ENCODE measurements around the gene ZNF491. TPM values are rescaled to one million over a fixed set of nuclear protein-coding genes. Genes with fewer than 3 reads are reported as not detected.
"Not testable (repeated sequence)": the region's sequence is repeated elsewhere in the genome, so short reads cannot be mapped to it uniquely, and the experiment has no call there.

The ZNF491 gene
- total and polyA plus RNA-seq, 2 of the 8 experiments (the other 6 are each of a cell fraction or from before 2014, with no cell fraction given) = 0.18 to 0.78 TPM

GRCh38 chr19:11835626-11836066 is 37.3 kb downstream of the ZNF491 start:
- H3K18ac ChIP-seq (ENCODE audit: extremely low read depth, low read length); H2BK15ac ChIP-seq (ENCODE audit: low read length); H4K8ac ChIP-seq (ENCODE audit: extremely low read depth, insufficient read depth, low read length); H3K23ac ChIP-seq (ENCODE audit: insufficient read length); H2AFZ ChIP-seq (ENCODE audit: low read length); H3K4ac ChIP-seq (replicated peaks; ENCODE audit: insufficient read length, low read depth, low read length); POLR2A ChIA-PET (ENCODE audit: partially characterized antibody); H4K20me1 ChIP-seq (replicated peaks in 1 of 2; ENCODE audit: control insufficient read depth in 1 of 2, insufficient read depth in 2 of 2, low read length in 2 of 2); H3K4me1 ChIP-seq (replicated peaks in 1 of 4; ENCODE audit: control insufficient read depth in 3 of 4, insufficient read depth in 4 of 4, low read length in 3 of 4); H3K27me3 ChIP-seq (replicated peaks in 1 of 4; ENCODE audit: control insufficient read depth in 3 of 4, extremely low read depth in 1 of 4, insufficient read depth in 3 of 4, low read length in 3 of 4); H2BK12ac ChIP-seq (ENCODE audit: low read depth, low read length); H3K27ac ChIP-seq (ENCODE audit: low read depth, low read length); H3K4me2 ChIP-seq (ENCODE audit: insufficient read depth in 1 of 2, low read depth in 2 of 2, low read length in 2 of 2); H3K9ac ChIP-seq (replicated peaks in 1 of 4; ENCODE audit: extremely low read depth in 1 of 4, low read depth in 3 of 4, low read length in 3 of 4); H4K5ac ChIP-seq (ENCODE audit: insufficient read length, low read depth, low read length); H3K79me2 ChIP-seq (ENCODE audit: control insufficient read depth in 1 of 2, insufficient read depth in 2 of 2, low read length in 2 of 2); H2BK20ac ChIP-seq (ENCODE audit: low read length); FAIRE-seq; H2BK5ac ChIP-seq (ENCODE audit: low read depth, low read length); H3K14ac ChIP-seq (ENCODE audit: insufficient read length); H3K23me2 ChIP-seq (ENCODE audit: low read depth, low read length); DNase-seq (ENCODE audit: low read depth in 1 of 2, low spot score in 2 of 2); H4K91ac ChIP-seq (replicated peaks; ENCODE audit: insufficient read length, low read length); H2BK120ac ChIP-seq (replicated peaks; ENCODE audit: low read depth, low read length); H3K79me1 ChIP-seq (ENCODE audit: low read depth, low read length); H3K4me3 ChIP-seq (ENCODE audit: extremely low read depth in 1 of 4, insufficient read depth in 2 of 4, low read depth in 3 of 4, low read length in 4 of 4); H2AK5ac ChIP-seq (ENCODE audit: low read depth, low read length); H3K56ac ChIP-seq (replicated peaks; ENCODE audit: insufficient read length, low read depth, low read length): not testable (repeated sequence)
- WGBS, 2 experiments (ENCODE audit: extremely low coverage in 1 of 2, insufficient coverage in 1 of 2, insufficient read length in 1 of 2, insufficient replicate concordance in 2 of 2, low coverage in 1 of 2, low lambda C conversion rate in 2 of 2, missing lambda C conversion rate in 1 of 2) = 84% methylated on average over 2 of the region's 2 CpGs; no CpG with 5 or more reads in 1 of the 2 experiments
- CTCF ChIA-PET (ENCODE audit: partially characterized antibody) = interaction anchor here (0.5 to 1.5 kb wide), 2 partner anchors 11 to 135 kb away, joined by 3 to 4 read pairs; no protein-coding TSS in a partner anchor
- Histone ChIP-seq H3K36me3 (ENCODE audit: control insufficient read depth in 2 of 4, insufficient read depth in 4 of 4, low read length in 3 of 4) (peaks cover 0 to 31% (median 10%) of the 10 kb centered on the region in 4 experiments; a peak in 6 of 8 replicates), H3K9me3 (ENCODE audit: insufficient read depth in 2 of 2, low read depth in 1 of 2, low read length in 1 of 2) (peaks cover 50 to 65% of the 10 kb centered on the region in 2 experiments)

All from H1 (cell line).